Activated naive CD4-positive, alpha-beta T cell treated with anti-CD3 and anti-CD28 coated beads, Interleukin-2, amount 50 U/mL, for 72 hours (primary cell): Measurements from ENCODE around the gene UEVLD. TPM values are rescaled to one million over a fixed set of nuclear protein-coding genes. Genes with fewer than 3 reads are reported as not detected.

Experiments used
- ATAC-seq, 2 donors: fragments of 150-1000 bp; cut with Tn5 transposase; 2 replicates each; pipeline ENCODE4 v1.10.0; 2021; ENCODE audit warnings: mild to moderate bottlenecking in 2 of 2, moderate library complexity in 2 of 2
- DNase-seq, 2 donors: peaks; one replicate each; pipeline ENCODE4 v3.0.0; 2021 to 2022; ENCODE audit warnings: low spot score in 2 of 2
- H3K27ac Mint-ChIP-seq, 2 donors: one replicate each; pipeline ENCODE4 v1.8.0; 2022; ENCODE audit warnings: mild to moderate bottlenecking in 2 of 2, mixed read lengths in 2 of 2
- H3K36me3 Mint-ChIP-seq, 2 donors: one replicate each; pipeline ENCODE4 v1.8.0; 2022; ENCODE audit warnings: mixed read lengths in 2 of 2
- H3K9me3 Mint-ChIP-seq, 2 donors: one replicate each; pipeline ENCODE4 v1.8.0; 2022; ENCODE audit warnings: mixed read lengths in 2 of 2
- total RNA-seq, 2 donors: library from RNA; stranded (reverse); gene quantifications; one replicate each; pipeline ENCODE4 v1.2.3, GENCODE V29; 2022

Gene UEVLD
- total RNA-seq, 2 donors from 2014 or later, result 11.3 to 17.8 TPM

DNA sequence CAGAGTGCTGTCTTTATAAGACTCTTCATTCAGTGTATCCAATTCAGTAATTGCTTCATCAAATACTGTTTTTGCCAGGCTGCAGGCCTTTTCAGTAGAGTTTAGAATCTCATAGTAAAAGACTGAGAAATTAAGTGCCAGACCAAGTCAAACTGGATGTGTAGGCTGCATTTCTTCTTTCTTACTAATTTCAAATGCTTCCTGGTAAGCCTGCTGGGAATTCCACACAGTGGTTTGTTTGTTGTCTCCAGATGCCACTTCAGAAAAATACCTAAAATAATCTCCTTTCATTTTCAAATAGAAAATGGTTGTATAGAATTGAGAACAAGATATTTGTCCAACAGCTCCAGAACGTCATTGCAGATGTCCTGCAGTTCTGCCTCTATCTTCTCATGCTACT is 98.2 kb downstream of the UEVLD start:
- H3K9me3 Mint-ChIP-seq, result no peaks in the 10 kb centered on the region
- no peak for DNase-seq
- peak overlapping the region in 1 of 2 donors; percentile 85 for H3K27ac Mint-ChIP-seq
- no peak for ATAC-seq
- peaks cover 13 to 16% of the 10 kb centered on the region in 2 donors for H3K36me3 Mint-ChIP-seq

DNA sequence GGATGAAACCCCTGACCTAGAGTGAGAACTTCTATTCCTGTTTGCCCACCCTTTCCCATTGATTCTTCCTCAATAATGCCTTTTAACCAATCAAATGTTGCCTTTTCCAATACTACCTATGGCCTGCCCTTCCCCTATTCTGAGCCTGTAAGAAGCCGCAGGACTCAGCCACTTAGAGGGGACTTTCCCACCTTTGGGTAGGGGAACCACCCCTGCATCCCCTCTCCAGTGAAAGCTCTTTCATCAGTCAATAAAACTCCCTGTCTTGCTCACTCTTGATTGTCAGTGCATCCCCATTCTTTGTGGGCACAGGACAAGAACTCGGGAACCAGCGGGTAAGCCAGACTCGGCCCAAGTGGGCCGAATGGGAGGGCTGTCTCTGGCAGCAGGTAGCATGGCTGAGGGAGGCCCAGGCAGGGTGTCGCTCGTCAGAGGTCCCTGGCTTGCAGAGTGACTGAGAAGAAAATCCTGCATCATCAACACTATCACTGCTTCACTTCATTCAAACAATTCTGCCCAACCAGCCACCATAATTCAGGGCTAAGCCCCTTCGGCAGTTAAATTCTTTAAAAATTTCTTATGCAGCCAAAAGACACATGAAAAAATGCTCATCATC is 102.5 kb downstream of the UEVLD start:
- H3K27ac Mint-ChIP-seq, result no peak overlapping the region
- H3K9me3 Mint-ChIP-seq, result no peaks in the 10 kb centered on the region
- DNase-seq (no peak), ATAC-seq (peak; percentile 34 to 86)
- H3K36me3 Mint-ChIP-seq, result peaks cover 17 to 24% of the 10 kb centered on the region in 2 donors

Other genes with a start within 250 kb of the UEVLD start
- 1,000 to 10,000 TPM in 1 of 2 donors, 100 to 1,000 TPM in 1; 979 to 2,196 TPM for gene LDHA, start 194.2 kb downstream of the UEVLD start, total RNA-seq
- not detected for gene LDHC, start 176.4 kb downstream of the UEVLD start, total RNA-seq
- gene LDHAL6A, start 132.9 kb downstream of the UEVLD start, total RNA-seq, result not detected
- gene TSG101, start 61.8 kb downstream of the UEVLD start, total RNA-seq, result 10 to 100 TPM; 34.0 to 45.0 TPM
- 1 to 10 TPM in 1 of 2 donors, under 1 TPM in 1; 0.93 to 4.0 TPM for gene MISFA, start 11.1 kb upstream of the UEVLD start, total RNA-seq
- gene SPTY2D1, start 45.6 kb upstream of the UEVLD start, total RNA-seq, result 10 to 100 TPM; 15.5 to 30.5 TPM
- 1 to 10 TPM in 1 of 2 donors, under 1 TPM in 1; 0.16 to 1.5 TPM for gene TMEM86A, start 110.0 kb upstream of the UEVLD start, total RNA-seq
- under 1 TPM; 0.19 to 0.36 TPM for gene IGSF22, start 137.5 kb upstream of the UEVLD start, total RNA-seq
- gene PTPN5, start 203.1 kb upstream of the UEVLD start, total RNA-seq, result not detected